Measurements from ENCODE around the gene EXOC4. TPM values are rescaled to one million over a fixed set of nuclear protein-coding genes. Genes with fewer than 3 reads are reported as not detected.
A peak's percentile ranks its signal among the peaks of the same experiment; 100 is the strongest.

EXOC4 gene
- total RNA-seq, 2 donors from 2014 or later: 106 to 115 TPM

DNA sequence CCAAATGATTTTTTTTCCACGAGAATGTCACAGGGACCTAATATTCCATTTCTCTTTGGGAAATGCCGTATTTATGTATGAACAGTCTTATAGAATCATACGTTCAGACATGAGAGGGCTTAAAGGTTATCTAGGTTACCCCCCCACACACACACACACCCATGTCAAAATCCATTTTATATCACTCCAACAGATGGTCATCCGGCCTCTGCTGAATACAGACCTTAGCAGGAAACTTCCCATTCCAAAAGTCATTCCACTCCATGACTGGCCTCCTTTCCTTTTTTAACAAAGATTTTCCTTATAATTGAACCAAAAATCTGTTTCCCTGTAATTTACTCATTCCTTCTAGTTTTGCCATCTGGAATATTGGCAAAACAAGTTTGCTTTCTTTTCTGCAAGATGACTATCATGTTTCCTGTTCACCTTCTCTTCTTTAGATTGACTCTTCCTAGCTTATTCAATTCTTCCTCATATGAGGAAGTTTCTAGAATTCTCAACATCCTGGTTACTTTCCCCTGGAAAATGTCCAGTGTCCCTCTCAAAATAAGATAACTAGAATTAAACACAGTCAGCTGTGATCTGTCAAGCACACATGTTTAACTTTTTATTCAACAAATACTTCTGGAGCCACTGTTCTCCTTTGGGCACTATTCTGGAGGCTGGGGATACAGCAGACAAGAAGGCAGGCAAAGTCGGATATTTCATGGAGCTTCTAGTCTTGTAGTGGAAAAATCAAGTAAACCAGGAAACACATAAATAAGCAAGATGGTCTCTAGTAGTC lies 597.8 kb downstream of the EXOC4 start:
- Histone ChIP-seq H3K4me1 (ENCODE audit: control insufficient read depth, insufficient read depth, low read length) (no peaks in the 10 kb centered on the region), H3K4me3 (ENCODE audit: low read length) (no peak overlapping the region), H3K27me3 (ENCODE audit: control insufficient read depth, insufficient read depth, low read length, poor library complexity, severe bottlenecking) (no peaks in the 10 kb centered on the region), H3K9me3 (ENCODE audit: control insufficient read depth, low read length) (no peaks in the 10 kb centered on the region), H3K27ac (ENCODE audit: low read depth, low read length) (no peak overlapping the region), H3K9ac (ENCODE audit: extremely low read depth, low read length, poor library complexity, severe bottlenecking) (no peak overlapping the region), H3K36me3 (ENCODE audit: control insufficient read depth, insufficient read depth, low read length) (no peaks in the 10 kb centered on the region)
- Mint-ChIP-seq H3K36me3 (ENCODE audit: low read depth) (no peaks in the 10 kb centered on the region), H3K27ac (no peak overlapping the region), H3K4me3 (no peak overlapping the region), H3K27me3 (ENCODE audit: insufficient read depth) (no peaks in the 10 kb centered on the region), H3K4me1 (peaks cover 13% of the 10 kb centered on the region), H3K9me3 (no peaks in the 10 kb centered on the region)
- no peak for DNase-seq
- TF ChIP-seq, protein P1, sequence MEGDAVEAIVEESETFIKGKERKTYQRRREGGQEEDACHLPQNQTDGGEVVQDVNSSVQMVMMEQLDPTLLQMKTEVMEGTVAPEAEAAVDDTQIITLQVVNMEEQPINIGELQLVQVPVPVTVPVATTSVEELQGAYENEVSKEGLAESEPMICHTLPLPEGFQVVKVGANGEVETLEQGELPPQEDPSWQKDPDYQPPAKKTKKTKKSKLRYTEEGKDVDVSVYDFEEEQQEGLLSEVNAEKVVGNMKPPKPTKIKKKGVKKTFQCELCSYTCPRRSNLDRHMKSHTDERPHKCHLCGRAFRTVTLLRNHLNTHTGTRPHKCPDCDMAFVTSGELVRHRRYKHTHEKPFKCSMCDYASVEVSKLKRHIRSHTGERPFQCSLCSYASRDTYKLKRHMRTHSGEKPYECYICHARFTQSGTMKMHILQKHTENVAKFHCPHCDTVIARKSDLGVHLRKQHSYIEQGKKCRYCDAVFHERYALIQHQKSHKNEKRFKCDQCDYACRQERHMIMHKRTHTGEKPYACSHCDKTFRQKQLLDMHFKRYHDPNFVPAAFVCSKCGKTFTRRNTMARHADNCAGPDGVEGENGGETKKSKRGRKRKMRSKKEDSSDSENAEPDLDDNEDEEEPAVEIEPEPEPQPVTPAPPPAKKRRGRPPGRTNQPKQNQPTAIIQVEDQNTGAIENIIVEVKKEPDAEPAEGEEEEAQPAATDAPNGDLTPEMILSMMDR (conservative IDR thresholded peaks at IDR 0.05): no peak
- 90 to 93% methylated on average over 2 to 5 of the region's 5 CpGs for WGBS, 2 experiments (ENCODE audit: insufficient coverage in 1 of 2, insufficient read length in 1 of 2)

- TF ChIP-seq, protein P1 (conservative IDR thresholded peaks at IDR 0.05): no peak
- no peak overlapping the region for H3K27ac ChIP-seq (ENCODE audit: low read depth, low read length)
- H3K4me3 Mint-ChIP-seq: no peak overlapping the region
- H3K36me3 Mint-ChIP-seq (ENCODE audit: low read depth): no peaks in the 10 kb centered on the region
- no peaks in the 10 kb centered on the region for H3K9me3 Mint-ChIP-seq
- H3K9ac ChIP-seq (ENCODE audit: extremely low read depth, low read length, poor library complexity, severe bottlenecking): no peak overlapping the region
- H3K4me1 ChIP-seq (ENCODE audit: control insufficient read depth, insufficient read depth, low read length): no peaks in the 10 kb centered on the region
- WGBS, 2 experiments (ENCODE audit: insufficient coverage in 1 of 2, insufficient read length in 1 of 2): 96 to 100% methylated on average over 2 of the region's 2 CpGs
- no peak overlapping the region for H3K4me3 ChIP-seq (ENCODE audit: low read length)
- H3K4me1 Mint-ChIP-seq: peaks cover 17% of the 10 kb centered on the region
- H3K27me3 Mint-ChIP-seq (ENCODE audit: insufficient read depth): no peaks in the 10 kb centered on the region
- H3K27ac Mint-ChIP-seq: no peak overlapping the region
- no peaks in the 10 kb centered on the region for H3K9me3 ChIP-seq (ENCODE audit: control insufficient read depth, low read length)
- H3K36me3 ChIP-seq (ENCODE audit: control insufficient read depth, insufficient read depth, low read length): no peaks in the 10 kb centered on the region
- DNase-seq: no peak
- no peaks in the 10 kb centered on the region for H3K27me3 ChIP-seq (ENCODE audit: control insufficient read depth, insufficient read depth, low read length, poor library complexity, severe bottlenecking)
These were observed 598.5 kb downstream of the EXOC4 start for GRCh38 chr7:133851411-133851810.

- Histone ChIP-seq H3K4me1 (ENCODE audit: control insufficient read depth, insufficient read depth, low read length) (no peaks in the 10 kb centered on the region), H3K27me3 (ENCODE audit: control insufficient read depth, insufficient read depth, low read length, poor library complexity, severe bottlenecking) (no peaks in the 10 kb centered on the region), H3K36me3 (ENCODE audit: control insufficient read depth, insufficient read depth, low read length) (no peaks in the 10 kb centered on the region), H3K4me3 (ENCODE audit: low read length) (no peak overlapping the region), H3K9ac (ENCODE audit: extremely low read depth, low read length, poor library complexity, severe bottlenecking) (no peak overlapping the region), H3K9me3 (ENCODE audit: control insufficient read depth, low read length) (peaks cover 10% of the 10 kb centered on the region), H3K27ac (ENCODE audit: low read depth, low read length) (no peak overlapping the region)
- Mint-ChIP-seq H3K27ac (no peak overlapping the region), H3K4me1 (peaks cover 17% of the 10 kb centered on the region), H3K36me3 (ENCODE audit: low read depth) (peaks cover 7% of the 10 kb centered on the region), H3K4me3 (no peak overlapping the region), H3K9me3 (no peaks in the 10 kb centered on the region), H3K27me3 (ENCODE audit: insufficient read depth) (no peaks in the 10 kb centered on the region)
- 68 to 83% methylated on average over 4 to 6 of the region's 6 CpGs for WGBS, 2 experiments (ENCODE audit: insufficient coverage in 1 of 2, insufficient read length in 1 of 2)
- TF ChIP-seq, protein P1 (conservative IDR thresholded peaks at IDR 0.05): peak; percentile 89
- peak; percentile 85 for DNase-seq
These were observed 600.9 kb downstream of the EXOC4 start for GRCh38 chr7:133853706-133854276.
